ENCODE measurements around the gene ORAI2. TPM values are rescaled to one million over a fixed set of nuclear protein-coding genes. Genes with fewer than 3 reads are reported as not detected.

Gene ORAI2
- total and polyA plus RNA-seq, 2 of the 13 experiments (the other 11 are each of a cell fraction or from before 2014, with no cell fraction given) = 3.0 to 6.0 TPM

GRCh38 chr7:102451371-102452054 lies 18.1 kb downstream of the ORAI2 start (continued):
- no peak for TF ChIP-seq MBNL3 (CRISPR knock-in tag; conservative IDR thresholded peaks at IDR 0.05)
- no peak for TF ChIP-seq TRAFD1 (CRISPR knock-in tag; IDR thresholded peaks at IDR 0.05; ENCODE audit: borderline replicate concordance)
- TF ChIP-seq DZIP1 (CRISPR knock-in tag; IDR thresholded peaks at IDR 0.05) = no peak
- no peak for TF ChIP-seq RBM22 (optimal IDR thresholded peaks at IDR 0.05; ENCODE audit: low read length)
- TF ChIP-seq FIP1L1 (IDR thresholded peaks at IDR 0.05; ENCODE audit: borderline replicate concordance, insufficient read depth, low read depth, low read length) = no peak
- no peak for TF ChIP-seq ZBTB4 (CRISPR knock-in tag; IDR thresholded peaks at IDR 0.05; ENCODE audit: borderline replicate concordance)
- no peak; the same call in 1 of the 2 replicates for TF ChIP-seq SALL1 (CRISPR knock-in tag; IDR thresholded peaks at IDR 0.05)
- TF ChIP-seq E2F1 (CRISPR knock-in tag; IDR thresholded peaks at IDR 0.05) = no peak
- TF ChIP-seq ZBTB38 (CRISPR knock-in tag; IDR thresholded peaks at IDR 0.05) = peak; percentile 34; the same call in 1 of the 2 replicates
- TF ChIP-seq ZBTB21 (CRISPR knock-in tag; IDR thresholded peaks at IDR 0.05) = no peak
- no peak for TF ChIP-seq ZNF597 (CRISPR knock-in tag; IDR thresholded peaks at IDR 0.05)
- TF ChIP-seq ZMYM2 (CRISPR knock-in tag; IDR thresholded peaks at IDR 0.05) = no peak
- 0 out of 2 replicates have a peak, but pooled peaks have one; percentile 40 for TF ChIP-seq ZBTB7A (CRISPR knock-in tag; IDR thresholded peaks at IDR 0.05)
- TF ChIP-seq TFDP1 (CRISPR knock-in tag; IDR thresholded peaks at IDR 0.05; ENCODE audit: borderline replicate concordance) = no peak

Data from HepG2 (cell line).